SK-N-SH treated with all-trans-retinoic acid at 6 μM for 48 hours (cell line): ENCODE results near the gene WWC2.
"Not testable (repeated sequence)": the region's sequence is repeated elsewhere in the genome, so short reads cannot be mapped to it uniquely, and the experiment has no call there.

ENCODE experiments used
- ATAC-seq: fragments of 200-7000 bp; cut with Tn5 transposase; 3 replicates; pipeline ENCODE4 v1.9.1; 2020; ENCODE audit warnings: mild to moderate bottlenecking, moderate library complexity
- ARNTL ChIP-seq: fragments of 450-650 bp; formaldehyde crosslinking; IDR thresholded peaks from 2 replicates; pipeline ENCODE4 v1.5.0; 2020; ENCODE audit warnings: low read depth, mild to moderate bottlenecking, moderate library complexity, borderline replicate concordance
- BACH2 ChIP-seq: fragments of 250-450 bp; sonication (Bioruptor Pico); IDR thresholded peaks from 2 replicates; pipeline ENCODE4 v1.9.0; 2021; ENCODE audit warnings: mild to moderate bottlenecking, borderline replicate concordance
- CREB5 ChIP-seq: fragments of 250-450 bp; sonication (Bioruptor Pico); IDR thresholded peaks from 2 replicates; pipeline ENCODE4 v1.5.1; 2020; ENCODE audit warnings: low read depth, mild to moderate bottlenecking, moderate library complexity
- CSDC2 ChIP-seq: fragments of 250-450 bp; sonication (Bioruptor Pico); IDR thresholded peaks from 2 replicates; pipeline ENCODE4 v1.5.0; 2020; ENCODE audit warnings: mild to moderate bottlenecking, moderate library complexity
- CSRNP3 ChIP-seq: fragments of 250-450 bp; sonication (Bioruptor Pico); IDR thresholded peaks from 2 replicates; pipeline ENCODE4 v1.5.1; 2021; ENCODE audit warnings: mild to moderate bottlenecking, moderate library complexity
- ESRRG ChIP-seq: fragments of 250-450 bp; sonication (Bioruptor Pico); IDR thresholded peaks from 2 replicates; pipeline ENCODE4 v1.6.1; 2021; ENCODE audit warnings: mild to moderate bottlenecking
- GLIS3 ChIP-seq: fragments of 250-450 bp; sonication (Bioruptor Pico); IDR thresholded peaks from 2 replicates; pipeline ENCODE4 v1.5.0; 2020; ENCODE audit warnings: mild to moderate bottlenecking, moderate library complexity
- OSR1 ChIP-seq: fragments of 250-450 bp; sonication (Bioruptor Pico); IDR thresholded peaks from 2 replicates; pipeline ENCODE4 v1.8.0; 2022; ENCODE audit warnings: moderate library complexity, mild to moderate bottlenecking, inconsistent platforms
- PATZ1 ChIP-seq: fragments of 250-450 bp; sonication (Bioruptor Pico); IDR thresholded peaks from 2 replicates; pipeline ENCODE4 v1.8.0; 2020; ENCODE audit warnings: mild to moderate bottlenecking, moderate library complexity, borderline replicate concordance
- POU6F1 ChIP-seq: fragments of 250-450 bp; sonication (Bioruptor Pico); IDR thresholded peaks from 2 replicates; pipeline ENCODE4 v1.8.0; 2021; ENCODE audit warnings: low read depth, mild to moderate bottlenecking, moderate library complexity, borderline replicate concordance
- PPARA ChIP-seq: fragments of 250-450 bp; sonication (Bioruptor Pico); IDR thresholded peaks from 2 replicates; pipeline ENCODE4 v1.5.0; 2020; ENCODE audit warnings: mild to moderate bottlenecking, borderline replicate concordance
- RARB ChIP-seq: fragments of 250-450 bp; sonication (Bioruptor Pico); IDR thresholded peaks from 2 replicates; pipeline ENCODE4 v1.8.0; 2021; ENCODE audit warnings: mild to moderate bottlenecking, moderate library complexity
- SNAI2 ChIP-seq: fragments of 250-450 bp; sonication (Bioruptor Pico); IDR thresholded peaks from 2 replicates; pipeline ENCODE4 v1.5.0; 2020; ENCODE audit warnings: mild to moderate bottlenecking, moderate library complexity
- TCF4 ChIP-seq: fragments of 250-450 bp; sonication (Bioruptor Pico); IDR thresholded peaks from 2 replicates; pipeline ENCODE4 v1.8.0; 2021; ENCODE audit warnings: mild to moderate bottlenecking, moderate library complexity, borderline replicate concordance
- TOX ChIP-seq: fragments of 250-450 bp; sonication (Bioruptor Pico); IDR thresholded peaks from 2 replicates; pipeline ENCODE4 v1.8.0; 2021; ENCODE audit warnings: mild to moderate bottlenecking, moderate library complexity, borderline replicate concordance
- ZC3H10 ChIP-seq: fragments of 250-450 bp; sonication (Bioruptor Pico); IDR thresholded peaks from 2 replicates; pipeline ENCODE4 v1.5.1; 2021; ENCODE audit warnings: mild to moderate bottlenecking, moderate library complexity
- ZFP3 ChIP-seq: fragments of 250-450 bp; sonication (Bioruptor Pico); IDR thresholded peaks from 2 replicates; pipeline ENCODE4 v1.5.0; 2020; ENCODE audit warnings: mild to moderate bottlenecking, moderate library complexity
- ZFP30 ChIP-seq: fragments of 450-650 bp; formaldehyde crosslinking; IDR thresholded peaks from 2 replicates; pipeline ENCODE4 v1.5.0; 2022; ENCODE audit warnings: mild to moderate bottlenecking, moderate library complexity
- ZNF565 ChIP-seq: fragments of 450-650 bp; formaldehyde crosslinking; conservative IDR thresholded peaks from 2 replicates; pipeline ENCODE4 v1.5.0; 2020; ENCODE audit warnings: low read depth, mild to moderate bottlenecking, moderate library complexity
- ZNF70 ChIP-seq: fragments of 450-650 bp; formaldehyde crosslinking; IDR thresholded peaks from 2 replicates; pipeline ENCODE4 v1.5.0; 2020; ENCODE audit warnings: mild to moderate bottlenecking, moderate library complexity
- ZNF8 ChIP-seq: fragments of 450-650 bp; formaldehyde crosslinking; IDR thresholded peaks from 2 replicates; pipeline ENCODE4 v1.5.0; 2020; ENCODE audit warnings: mild to moderate bottlenecking, moderate library complexity
- TF ChIP-seq, protein P1 (sequence below): fragments of 250-450 bp; sonication (Bioruptor Pico); IDR thresholded peaks from 2 replicates; pipeline ENCODE4 v1.5.0; 2020; ENCODE audit warnings: mild to moderate bottlenecking, moderate library complexity

Gene WWC2

DNA sequence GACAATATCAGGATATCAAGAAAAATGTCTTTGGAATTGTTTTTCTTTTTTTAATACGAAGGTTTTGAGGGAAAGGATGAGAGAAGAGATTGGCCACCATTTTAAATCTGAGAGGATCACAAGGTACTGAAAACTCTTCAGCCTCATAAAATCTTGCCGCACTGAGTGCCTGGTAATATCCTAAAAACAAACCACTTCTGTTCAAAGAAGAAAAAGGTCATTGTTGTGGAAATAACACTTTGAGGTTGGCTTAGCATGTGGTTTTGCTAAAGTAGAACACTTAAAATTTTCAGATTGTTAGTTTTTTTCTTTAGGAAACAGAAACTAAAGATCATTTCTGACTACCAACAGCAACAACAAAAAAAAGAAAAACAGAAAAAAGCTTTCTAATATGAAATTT lies 222.0 kb downstream of the WWC2 start (continued):
- no peak for TF ChIP-seq ESRRG (CRISPR knock-in tag)

- no peak for ATAC-seq
- TF ChIP-seq ESRRG (CRISPR knock-in tag) (no peak), PATZ1 (no peak)
- TF ChIP-seq, all 23 proteins: peak for 0
Measured at GRCh38 chr4:183321516-183321915, 222.5 kb downstream of the WWC2 start.

DNA sequence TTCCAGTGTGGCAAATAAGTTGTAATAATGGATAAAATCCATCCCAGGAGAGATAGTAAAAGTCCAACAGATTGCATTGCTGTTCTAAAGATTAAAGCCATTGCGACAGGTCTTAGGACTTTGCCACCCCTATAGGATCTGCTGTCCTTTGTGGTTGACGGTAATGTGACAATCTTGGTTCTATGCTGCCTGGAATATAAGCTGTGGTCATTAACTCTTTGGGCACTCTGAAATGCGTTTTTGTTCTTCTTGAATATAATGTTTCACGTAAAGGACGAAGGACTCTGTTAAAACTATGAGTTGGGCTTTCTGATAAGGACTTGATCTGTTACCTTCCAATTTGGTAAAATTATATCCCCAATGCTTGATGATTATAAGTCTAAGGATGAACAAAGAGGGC lies 223.3 kb downstream of the WWC2 start, which contains the start of gene CLDN24:
TSS of gene CLDN24 (minus strand) at position 101 of the 400 bp plus-strand sequence. CDS start at position 101, 0 bp downstream.
- no peak for TF ChIP-seq TCF4 (CRISPR knock-in tag)
- no peak for TF ChIP-seq ZC3H10 (CRISPR knock-in tag)
- no peak for TF ChIP-seq ARNTL (CRISPR knock-in tag)
- TF ChIP-seq ZFP3 (CRISPR knock-in tag) = no peak
- TF ChIP-seq GLIS3 (CRISPR knock-in tag) = no peak
- TF ChIP-seq OSR1 (CRISPR knock-in tag) = no peak
- no peak for ATAC-seq

- ATAC-seq = no peak
- no peak for TF ChIP-seq ZNF8 (CRISPR knock-in tag)
- TF ChIP-seq CSDC2 (CRISPR knock-in tag) = no peak
- TF ChIP-seq CSRNP3 = no peak
- no peak for TF ChIP-seq PATZ1
- TF ChIP-seq RARB (CRISPR knock-in tag) = no peak
- no peak for TF ChIP-seq CREB5
- TF ChIP-seq TOX (CRISPR knock-in tag) = no peak
- TF ChIP-seq, protein P1, sequence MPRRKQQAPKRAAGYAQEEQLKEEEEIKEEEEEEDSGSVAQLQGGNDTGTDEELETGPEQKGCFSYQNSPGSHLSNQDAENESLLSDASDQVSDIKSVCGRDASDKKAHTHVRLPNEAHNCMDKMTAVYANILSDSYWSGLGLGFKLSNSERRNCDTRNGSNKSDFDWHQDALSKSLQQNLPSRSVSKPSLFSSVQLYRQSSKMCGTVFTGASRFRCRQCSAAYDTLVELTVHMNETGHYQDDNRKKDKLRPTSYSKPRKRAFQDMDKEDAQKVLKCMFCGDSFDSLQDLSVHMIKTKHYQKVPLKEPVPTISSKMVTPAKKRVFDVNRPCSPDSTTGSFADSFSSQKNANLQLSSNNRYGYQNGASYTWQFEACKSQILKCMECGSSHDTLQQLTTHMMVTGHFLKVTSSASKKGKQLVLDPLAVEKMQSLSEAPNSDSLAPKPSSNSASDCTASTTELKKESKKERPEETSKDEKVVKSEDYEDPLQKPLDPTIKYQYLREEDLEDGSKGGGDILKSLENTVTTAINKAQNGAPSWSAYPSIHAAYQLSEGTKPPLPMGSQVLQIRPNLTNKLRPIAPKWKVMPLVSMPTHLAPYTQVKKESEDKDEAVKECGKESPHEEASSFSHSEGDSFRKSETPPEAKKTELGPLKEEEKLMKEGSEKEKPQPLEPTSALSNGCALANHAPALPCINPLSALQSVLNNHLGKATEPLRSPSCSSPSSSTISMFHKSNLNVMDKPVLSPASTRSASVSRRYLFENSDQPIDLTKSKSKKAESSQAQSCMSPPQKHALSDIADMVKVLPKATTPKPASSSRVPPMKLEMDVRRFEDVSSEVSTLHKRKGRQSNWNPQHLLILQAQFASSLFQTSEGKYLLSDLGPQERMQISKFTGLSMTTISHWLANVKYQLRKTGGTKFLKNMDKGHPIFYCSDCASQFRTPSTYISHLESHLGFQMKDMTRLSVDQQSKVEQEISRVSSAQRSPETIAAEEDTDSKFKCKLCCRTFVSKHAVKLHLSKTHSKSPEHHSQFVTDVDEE (CRISPR knock-in tag) = no peak
- no peak for TF ChIP-seq BACH2
- no peak for TF ChIP-seq PPARA (CRISPR knock-in tag)
- TF ChIP-seq TCF4 (CRISPR knock-in tag) = no peak
- TF ChIP-seq POU6F1 (CRISPR knock-in tag) = no peak
- TF ChIP-seq ZNF70 = no peak
- TF ChIP-seq SNAI2 = no peak
- no peak for TF ChIP-seq GLIS3 (CRISPR knock-in tag)
- TF ChIP-seq ZNF565 (CRISPR knock-in tag) = no peak
- no peak for TF ChIP-seq ZFP30 (CRISPR knock-in tag)
- TF ChIP-seq ZC3H10 (CRISPR knock-in tag) = no peak
- no peak for TF ChIP-seq ESRRG (CRISPR knock-in tag)
- TF ChIP-seq, all 23 proteins: peak for 0
Measured at GRCh38 chr4:183323295-183323694, 224.2 kb downstream of the WWC2 start.

- not testable (repeated sequence) for ATAC-seq
Measured at GRCh38 chr4:183324056-183324455, 225.0 kb downstream of the WWC2 start.
